DND-41 (cell line): ENCODE results near the gene SLC25A14.

Experiments
- CTCF ChIP-seq: IDR thresholded peaks from 2 replicates; pipeline ENCODE4 v1.5.1; 2012; ENCODE audit warnings: borderline replicate concordance, low read length, moderate library complexity, mild to moderate bottlenecking; ENCODE audit not compliant: poor library complexity, severe bottlenecking; ENCODE audit errors: extremely low read depth
- EZH2 ChIP-seq: IDR thresholded peaks from 3 replicates; pipeline ENCODE4 v1.6.1; 2012; ENCODE audit warnings: borderline replicate concordance, low read depth, mild to moderate bottlenecking, moderate library complexity, low read length, inconsistent platforms; ENCODE audit not compliant: severe bottlenecking

GRCh38 chrX:130299279-130300009 is 40.3 kb upstream of the SLC25A14 start:
- TF ChIP-seq CTCF (no peak), EZH2 (no peak)
